ENCODE measurements around the gene ATP8A2. TPM values are rescaled to one million over a fixed set of nuclear protein-coding genes. Genes with fewer than 3 reads are reported as not detected.
A peak's percentile ranks its signal among the peaks of the same experiment; 100 is the strongest.

Gene ATP8A2
- total RNA-seq, 1 donor from 2014 or later: 1.9 TPM

DNA sequence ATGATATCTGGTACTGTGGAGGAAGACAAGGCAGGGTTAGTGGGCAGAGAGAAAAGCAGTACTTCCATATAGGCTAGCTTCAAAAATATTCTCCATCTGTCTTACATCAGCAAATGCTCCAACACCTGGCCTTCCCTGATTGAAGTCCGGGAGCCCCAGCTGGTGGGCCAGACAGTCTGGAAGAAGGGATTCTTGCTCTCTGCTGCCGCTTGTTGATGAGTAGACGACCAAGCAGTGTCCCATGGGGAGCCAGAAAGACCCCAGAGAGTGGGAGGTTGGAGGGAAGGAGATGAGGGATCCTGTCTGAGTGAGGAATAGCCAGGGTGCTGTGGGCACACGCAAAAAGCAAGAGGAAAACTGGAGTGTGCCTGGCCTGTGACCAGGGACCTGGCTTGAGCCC, 95.1 kb downstream of the ATP8A2 start:
- no peaks in the 10 kb centered on the region for H3K4me1 ChIP-seq
- no peak overlapping the region for H3K4me3 ChIP-seq
- H3K9me3 ChIP-seq: no peaks in the 10 kb centered on the region
- no peaks in the 10 kb centered on the region for H3K36me3 ChIP-seq
- intact Hi-C loops (cut with DNase I): no loop called here
- peaks cover 39% of the 10 kb centered on the region for H3K27me3 ChIP-seq
- H3K27ac ChIP-seq: no peak overlapping the region
- ATAC-seq (no peak), DNase-seq (no peak)
- TF ChIP-seq, protein P1, sequence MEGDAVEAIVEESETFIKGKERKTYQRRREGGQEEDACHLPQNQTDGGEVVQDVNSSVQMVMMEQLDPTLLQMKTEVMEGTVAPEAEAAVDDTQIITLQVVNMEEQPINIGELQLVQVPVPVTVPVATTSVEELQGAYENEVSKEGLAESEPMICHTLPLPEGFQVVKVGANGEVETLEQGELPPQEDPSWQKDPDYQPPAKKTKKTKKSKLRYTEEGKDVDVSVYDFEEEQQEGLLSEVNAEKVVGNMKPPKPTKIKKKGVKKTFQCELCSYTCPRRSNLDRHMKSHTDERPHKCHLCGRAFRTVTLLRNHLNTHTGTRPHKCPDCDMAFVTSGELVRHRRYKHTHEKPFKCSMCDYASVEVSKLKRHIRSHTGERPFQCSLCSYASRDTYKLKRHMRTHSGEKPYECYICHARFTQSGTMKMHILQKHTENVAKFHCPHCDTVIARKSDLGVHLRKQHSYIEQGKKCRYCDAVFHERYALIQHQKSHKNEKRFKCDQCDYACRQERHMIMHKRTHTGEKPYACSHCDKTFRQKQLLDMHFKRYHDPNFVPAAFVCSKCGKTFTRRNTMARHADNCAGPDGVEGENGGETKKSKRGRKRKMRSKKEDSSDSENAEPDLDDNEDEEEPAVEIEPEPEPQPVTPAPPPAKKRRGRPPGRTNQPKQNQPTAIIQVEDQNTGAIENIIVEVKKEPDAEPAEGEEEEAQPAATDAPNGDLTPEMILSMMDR (IDR thresholded peaks at IDR 0.05): no peak

DNA sequence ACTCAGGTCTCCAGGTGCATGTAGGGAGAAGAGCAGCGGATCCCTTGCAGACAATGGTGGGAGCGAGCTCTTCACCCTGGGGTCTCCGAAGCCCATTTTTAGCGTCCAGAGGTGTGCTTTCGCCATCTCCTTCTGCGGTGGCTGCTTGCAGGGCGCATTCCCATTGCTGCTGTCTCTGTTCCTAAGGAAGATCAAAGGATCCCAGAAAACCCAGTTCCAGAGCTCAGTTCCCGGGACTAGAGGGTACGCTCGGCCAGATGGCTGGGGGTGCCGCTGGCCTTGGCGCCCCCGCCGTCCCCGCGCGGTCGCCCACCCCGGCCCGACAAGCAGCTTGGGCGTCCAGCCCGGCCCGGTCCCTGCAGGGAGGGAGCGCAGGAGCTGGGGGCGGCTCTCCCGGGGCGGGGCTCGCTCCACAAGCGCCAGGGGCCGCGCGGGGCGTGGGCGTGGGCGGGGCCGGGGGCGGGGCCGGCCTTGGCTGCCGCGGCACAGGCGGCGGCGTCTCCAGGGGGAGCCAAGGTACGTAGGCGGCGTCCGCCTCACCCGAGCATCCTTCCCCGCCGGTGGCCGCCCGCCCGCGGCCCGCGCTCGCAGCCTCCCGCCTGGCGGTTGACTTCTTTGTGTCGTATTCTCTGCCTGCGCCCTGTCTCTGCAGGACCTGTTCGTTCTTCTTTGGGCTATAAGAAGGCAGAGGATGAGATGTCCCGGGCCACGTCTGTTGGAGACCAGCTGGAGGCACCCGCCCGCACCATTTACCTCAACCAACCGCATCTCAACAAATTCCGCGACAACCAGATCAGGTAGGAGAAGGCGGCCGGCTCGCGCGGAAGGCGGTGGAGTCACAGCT, 96.8 kb downstream of the ATP8A2 start:
- TF ChIP-seq, protein P1 (IDR thresholded peaks at IDR 0.05): no peak
- peak; percentile 50 for ATAC-seq
- intact Hi-C loops (cut with DNase I): no loop called here
- H3K27ac ChIP-seq: no peak overlapping the region
- H3K27me3 ChIP-seq: peaks cover 39% of the 10 kb centered on the region
- H3K9me3 ChIP-seq: no peaks in the 10 kb centered on the region
- no peaks in the 10 kb centered on the region for H3K36me3 ChIP-seq
- no peaks in the 10 kb centered on the region for H3K4me1 ChIP-seq
- DNase-seq: no peak
- H3K4me3 ChIP-seq: no peak overlapping the region

DNA sequence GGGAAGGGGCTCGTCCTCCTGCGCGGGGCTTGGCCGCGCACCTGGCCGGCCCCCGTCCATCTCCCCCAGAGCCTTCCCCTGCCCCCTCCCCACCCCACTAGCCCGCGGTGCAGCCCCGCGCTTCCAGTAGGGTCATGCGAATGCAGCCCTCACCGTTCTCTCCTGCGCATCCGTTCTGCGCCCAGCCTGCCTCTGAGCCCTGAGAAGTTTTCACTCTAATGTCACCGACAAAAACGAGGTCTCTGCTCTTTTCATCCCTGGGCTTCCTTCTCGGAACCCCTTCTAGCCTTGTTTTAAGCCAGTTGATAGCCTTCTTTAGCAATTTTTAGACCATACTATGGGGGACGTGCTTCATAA, 97.4 kb downstream of the ATP8A2 start:
- no peaks in the 10 kb centered on the region for H3K4me1 ChIP-seq
- no peaks in the 10 kb centered on the region for H3K9me3 ChIP-seq
- H3K36me3 ChIP-seq: no peaks in the 10 kb centered on the region
- DNase-seq (no peak), ATAC-seq (no peak)
- no peak overlapping the region for H3K4me3 ChIP-seq
- H3K27ac ChIP-seq: no peak overlapping the region
- peaks cover 39% of the 10 kb centered on the region for H3K27me3 ChIP-seq
- intact Hi-C loops (cut with DNase I): no loop called here
- TF ChIP-seq, protein P1 (IDR thresholded peaks at IDR 0.05): no peak

DNA sequence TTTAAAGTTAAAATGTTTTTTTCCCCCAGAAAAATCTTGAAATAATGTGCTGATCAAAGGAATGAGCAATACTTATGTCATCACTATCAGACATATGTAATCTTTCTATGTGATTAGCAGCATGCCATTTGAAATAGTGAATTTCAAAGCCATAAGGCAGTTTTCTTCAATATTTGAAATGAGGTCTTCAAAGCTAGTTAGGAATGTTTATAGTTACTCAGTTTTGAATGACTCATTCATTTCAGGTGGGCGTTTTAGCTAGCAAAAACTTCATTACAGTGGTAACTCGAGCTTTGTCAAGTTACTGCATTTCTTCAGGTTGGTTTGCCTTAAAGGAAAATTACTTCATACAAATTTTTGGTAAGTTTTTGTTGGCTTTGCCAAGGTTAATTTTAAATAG, 102.1 kb downstream of the ATP8A2 start:
- Histone ChIP-seq H3K4me3 (no peak overlapping the region), H3K9me3 (no peaks in the 10 kb centered on the region), H3K36me3 (no peaks in the 10 kb centered on the region), H3K4me1 (no peaks in the 10 kb centered on the region), H3K27ac (no peak overlapping the region), H3K27me3 (peaks cover 30% of the 10 kb centered on the region)
- TF ChIP-seq, protein P1 (IDR thresholded peaks at IDR 0.05): no peak
- ATAC-seq: no peak
- intact Hi-C loops (cut with DNase I): no loop called here
- DNase-seq: no peak

DNA sequence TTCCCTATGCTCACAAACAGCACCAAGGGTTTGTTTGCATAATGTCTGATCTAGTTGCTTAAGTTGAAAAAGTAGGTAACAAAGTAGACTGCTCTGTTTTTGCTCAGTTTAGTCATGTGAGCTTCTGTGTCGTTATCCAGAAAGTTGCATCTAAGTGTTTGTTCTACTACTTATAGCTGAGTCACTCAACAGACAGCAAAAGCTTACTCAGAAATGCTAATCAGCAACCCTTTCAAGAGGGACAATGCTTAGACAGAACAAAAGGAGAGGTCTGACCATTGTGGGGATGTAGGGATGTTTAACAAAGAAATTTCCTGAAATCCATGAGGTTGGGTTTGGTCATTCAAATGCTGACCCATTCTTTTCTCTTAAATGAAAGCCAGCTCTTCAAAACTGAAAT, 106.4 kb downstream of the ATP8A2 start:
- Histone ChIP-seq H3K9me3 (no peaks in the 10 kb centered on the region), H3K27me3 (no peaks in the 10 kb centered on the region), H3K4me1 (no peaks in the 10 kb centered on the region), H3K36me3 (no peaks in the 10 kb centered on the region), H3K4me3 (no peak overlapping the region), H3K27ac (no peak overlapping the region)
- DNase-seq (no peak), ATAC-seq (no peak)
- TF ChIP-seq, protein P1 (IDR thresholded peaks at IDR 0.05): no peak
- intact Hi-C loops (cut with DNase I): no loop called here

Measured in upper lobe of right lung (tissue), 1 donor.